ENCODE results near the gene HSD11B1.

HSD11B1 gene

DNA sequence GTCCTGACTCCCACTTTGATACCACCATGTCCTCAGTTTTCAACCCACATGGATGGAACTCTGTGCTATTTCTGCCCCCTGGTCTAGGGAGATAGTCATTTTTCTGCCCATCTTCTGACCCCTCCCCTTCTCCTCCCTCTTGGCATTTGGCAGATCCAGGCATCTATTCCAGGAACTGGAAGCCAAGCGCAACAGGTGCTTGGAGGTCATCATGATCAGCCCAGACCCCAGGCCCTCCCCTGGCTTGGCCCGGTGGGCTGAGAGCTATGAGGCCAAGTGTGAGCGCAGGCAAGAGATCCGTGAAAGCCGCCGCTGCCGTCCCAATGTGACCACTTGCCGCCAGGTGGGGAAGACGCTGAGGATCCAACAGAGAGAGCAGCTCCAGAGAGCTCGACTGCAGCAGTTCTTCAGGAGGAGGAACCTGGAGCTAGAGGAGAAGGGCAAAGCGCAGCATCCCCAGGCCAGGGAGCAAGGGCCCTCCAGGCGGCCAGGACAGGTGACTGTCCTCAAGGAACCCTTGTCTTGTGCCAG is 55.2 kb downstream of the HSD11B1 start:
- Histone ChIP-seq H3K79me2 (ENCODE audit: insufficient read depth, low read length) (peaks cover 20% of the 10 kb centered on the region; the same call in 1 of the 2 replicates), H3F3A (ENCODE audit: insufficient read depth) (no peaks in the 10 kb centered on the region), H3K4me3 (ENCODE audit: insufficient read depth, low read length, poor library complexity, severe bottlenecking) (no peak overlapping the region), H3K27me3 (ENCODE audit: low read length) (no peaks in the 10 kb centered on the region), H2AFZ (ENCODE audit: low read depth, low read length, severe bottlenecking) (no peak overlapping the region), H3K9me2 (replicated peaks; ENCODE audit: insufficient read depth, low read length) (no peaks in the 10 kb centered on the region), H3K4me2 (ENCODE audit: low read depth, low read length, poor library complexity, severe bottlenecking) (no peak overlapping the region), H3K9ac (ENCODE audit: low read length) (no peak overlapping the region), H4K20me1 (ENCODE audit: low read depth, low read length) (no peaks in the 10 kb centered on the region), H3K27ac (ENCODE audit: low read depth, low read length) (no peak overlapping the region), H3K36me3 (ENCODE audit: low read length) (no peaks in the 10 kb centered on the region; the same call in 1 of the 2 replicates), H3K9me3 (ENCODE audit: insufficient read depth, low read length) (no peaks in the 10 kb centered on the region)
- TF ChIP-seq EZH2phosphoT487 (conservative IDR thresholded peaks at IDR 0.05; ENCODE audit: low read length) (no peak), CTCF (IDR thresholded peaks at IDR 0.05; ENCODE audit: insufficient read depth, low read length, poor library complexity, severe bottlenecking) (no peak)

DNA sequence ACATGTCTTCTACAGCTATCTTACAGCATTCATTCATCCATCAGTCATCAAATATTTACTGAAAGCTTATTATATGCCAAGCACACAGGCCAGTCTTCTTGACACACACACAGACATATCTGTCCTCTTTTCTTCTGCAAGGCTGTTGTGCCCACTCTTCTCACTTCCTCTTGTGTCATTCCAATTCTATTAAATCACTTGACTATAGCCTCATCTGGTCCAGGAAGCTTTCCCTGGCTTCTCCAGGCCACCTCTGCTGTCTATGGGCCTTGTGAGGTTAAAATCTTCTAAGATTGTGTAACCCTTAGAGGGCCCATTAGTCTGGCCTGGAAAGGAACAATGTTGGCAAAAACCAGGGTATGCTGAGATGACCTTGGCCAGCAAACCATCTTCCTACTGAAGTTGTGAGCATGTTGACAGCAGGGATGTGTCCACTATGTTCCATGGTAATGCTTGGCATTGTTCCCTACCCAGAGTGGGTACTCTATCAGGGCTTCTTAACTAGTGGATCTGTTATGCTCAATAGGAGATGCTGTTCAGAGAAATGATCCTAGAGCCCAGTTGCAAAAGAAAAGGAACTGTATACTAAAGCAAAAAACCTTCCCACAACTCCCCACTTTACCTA is 56.5 kb downstream of the HSD11B1 start:
- Histone ChIP-seq H3K9ac (ENCODE audit: low read length) (no peak overlapping the region), H4K20me1 (ENCODE audit: low read depth, low read length) (no peaks in the 10 kb centered on the region), H3K9me3 (ENCODE audit: insufficient read depth, low read length) (no peaks in the 10 kb centered on the region), H3K27me3 (ENCODE audit: low read length) (no peaks in the 10 kb centered on the region), H3K4me3 (ENCODE audit: insufficient read depth, low read length, poor library complexity, severe bottlenecking) (no peak overlapping the region), H3K27ac (ENCODE audit: low read depth, low read length) (no peak overlapping the region), H2AFZ (ENCODE audit: low read depth, low read length, severe bottlenecking) (no peak overlapping the region), H3F3A (ENCODE audit: insufficient read depth) (no peaks in the 10 kb centered on the region), H3K79me2 (ENCODE audit: insufficient read depth, low read length) (peaks cover 19% of the 10 kb centered on the region; the same call in 1 of the 2 replicates), H3K36me3 (ENCODE audit: low read length) (no peaks in the 10 kb centered on the region; the same call in 1 of the 2 replicates), H3K9me2 (replicated peaks; ENCODE audit: insufficient read depth, low read length) (no peaks in the 10 kb centered on the region), H3K4me2 (ENCODE audit: low read depth, low read length, poor library complexity, severe bottlenecking) (no peak overlapping the region)
- no peak for TF ChIP-seq EZH2phosphoT487 (conservative IDR thresholded peaks at IDR 0.05; ENCODE audit: low read length)
- no peak for TF ChIP-seq CTCF (IDR thresholded peaks at IDR 0.05; ENCODE audit: insufficient read depth, low read length, poor library complexity, severe bottlenecking)

DNA sequence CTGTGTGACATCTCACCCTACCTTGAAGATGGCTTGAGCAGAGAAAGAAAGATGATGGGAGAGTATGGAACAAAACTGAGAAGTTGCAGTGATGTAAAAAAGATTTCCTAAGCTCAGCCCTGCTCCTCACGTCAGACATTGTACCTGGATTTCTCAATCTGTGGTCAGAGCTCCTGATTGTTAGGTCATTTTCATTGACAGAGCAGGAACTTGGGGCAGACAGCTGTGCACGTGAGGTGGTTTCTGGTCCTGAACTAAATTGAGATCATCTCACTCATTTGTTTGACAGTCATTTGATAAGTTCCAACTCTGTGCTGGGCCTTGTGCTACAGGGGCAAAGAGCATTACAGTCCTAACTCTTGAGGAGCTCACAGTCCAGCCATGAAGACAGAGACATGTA is 61.4 kb downstream of the HSD11B1 start:
- H3K4me2 ChIP-seq (ENCODE audit: low read depth, low read length, poor library complexity, severe bottlenecking): no peak overlapping the region
- 0 out of 2 replicates have a peak, but pooled peaks cover 3% of the 10 kb centered on the region for H3K9me3 ChIP-seq (ENCODE audit: insufficient read depth, low read length)
- no peaks in the 10 kb centered on the region for H3F3A ChIP-seq (ENCODE audit: insufficient read depth)
- no peak overlapping the region for H3K4me3 ChIP-seq (ENCODE audit: insufficient read depth, low read length, poor library complexity, severe bottlenecking)
- no peak overlapping the region for H3K9ac ChIP-seq (ENCODE audit: low read length)
- no peaks in the 10 kb centered on the region for H3K9me2 ChIP-seq (replicated peaks; ENCODE audit: insufficient read depth, low read length)
- H3K36me3 ChIP-seq (ENCODE audit: low read length): no peaks in the 10 kb centered on the region; the same call in 1 of the 2 replicates
- no peaks in the 10 kb centered on the region for H4K20me1 ChIP-seq (ENCODE audit: low read depth, low read length)
- no peaks in the 10 kb centered on the region for H3K79me2 ChIP-seq (ENCODE audit: insufficient read depth, low read length)
- no peaks in the 10 kb centered on the region for H3K27me3 ChIP-seq (ENCODE audit: low read length)
- TF ChIP-seq EZH2phosphoT487 (conservative IDR thresholded peaks at IDR 0.05; ENCODE audit: low read length) (no peak), CTCF (IDR thresholded peaks at IDR 0.05; ENCODE audit: insufficient read depth, low read length, poor library complexity, severe bottlenecking) (no peak)
- H2AFZ ChIP-seq (ENCODE audit: low read depth, low read length, severe bottlenecking): no peak overlapping the region
- no peak overlapping the region for H3K27ac ChIP-seq (ENCODE audit: low read depth, low read length)

Data from SU-DHL-6 (cell line).